Panc1 (cell line): ENCODE results near the gene TGFB1I1.
A peak's percentile ranks its signal among the peaks of the same experiment; 100 is the strongest.

Experiments used
- POLR2AphosphoS5 ChIP-seq: IDR thresholded peaks from 2 replicates; pipeline ENCODE4 v1.6.1; 2012; ENCODE audit warnings: mild to moderate bottlenecking, low read depth, low read length, moderate library complexity
- REST ChIP-seq, 2 experiments: IDR thresholded peaks; 2 replicates each; pipeline ENCODE4 v1.6.1; 2011 to 2012; ENCODE audit warnings: low read depth in 2 of 2, control low read depth in 1 of 2, low read length in 1 of 2, mild to moderate bottlenecking in 1 of 2, moderate library complexity in 1 of 2; ENCODE audit not compliant: insufficient read depth in 1 of 2
- SIN3A ChIP-seq: IDR thresholded peaks from 2 replicates; pipeline ENCODE4 v1.6.1; 2012; ENCODE audit warnings: low read depth, mild to moderate bottlenecking, low read length, moderate library complexity, borderline replicate concordance; ENCODE audit not compliant: insufficient read depth
- TCF7L2 ChIP-seq: IDR thresholded peaks from 2 replicates; pipeline ENCODE4 v1.6.1; 2011; ENCODE audit warnings: mild to moderate bottlenecking, low read depth, low read length, inconsistent platforms
- TF ChIP-seq, protein P1 (sequence below): fragments of 450-650 bp; IDR thresholded peaks from 2 replicates; pipeline ENCODE4 v1.5.1; 2017; ENCODE audit warnings: mild to moderate bottlenecking

- TF ChIP-seq, protein P1, sequence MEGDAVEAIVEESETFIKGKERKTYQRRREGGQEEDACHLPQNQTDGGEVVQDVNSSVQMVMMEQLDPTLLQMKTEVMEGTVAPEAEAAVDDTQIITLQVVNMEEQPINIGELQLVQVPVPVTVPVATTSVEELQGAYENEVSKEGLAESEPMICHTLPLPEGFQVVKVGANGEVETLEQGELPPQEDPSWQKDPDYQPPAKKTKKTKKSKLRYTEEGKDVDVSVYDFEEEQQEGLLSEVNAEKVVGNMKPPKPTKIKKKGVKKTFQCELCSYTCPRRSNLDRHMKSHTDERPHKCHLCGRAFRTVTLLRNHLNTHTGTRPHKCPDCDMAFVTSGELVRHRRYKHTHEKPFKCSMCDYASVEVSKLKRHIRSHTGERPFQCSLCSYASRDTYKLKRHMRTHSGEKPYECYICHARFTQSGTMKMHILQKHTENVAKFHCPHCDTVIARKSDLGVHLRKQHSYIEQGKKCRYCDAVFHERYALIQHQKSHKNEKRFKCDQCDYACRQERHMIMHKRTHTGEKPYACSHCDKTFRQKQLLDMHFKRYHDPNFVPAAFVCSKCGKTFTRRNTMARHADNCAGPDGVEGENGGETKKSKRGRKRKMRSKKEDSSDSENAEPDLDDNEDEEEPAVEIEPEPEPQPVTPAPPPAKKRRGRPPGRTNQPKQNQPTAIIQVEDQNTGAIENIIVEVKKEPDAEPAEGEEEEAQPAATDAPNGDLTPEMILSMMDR: no peak
- TF ChIP-seq REST (IDR thresholded peaks at IDR 0.05; ENCODE audit: insufficient read depth in 1 of 2, low read depth in 2 of 2, low read length in 1 of 2) (no peak; a peak in 1 of 4 replicates), POLR2AphosphoS5 (peak; percentile 91), TCF7L2 (no peak), SIN3A (peak; percentile 95; the same call in 1 of the 2 replicates)
Observed at GRCh38 chr16:31507929-31508705, 36.2 kb downstream of the TGFB1I1 start, which contains the start of gene RUSF1.
